ENCODE data around the gene CHTF18. TPM values are rescaled to one million over a fixed set of nuclear protein-coding genes. Genes with fewer than 3 reads are reported as not detected.
A peak's percentile ranks its signal among the peaks of the same experiment; 100 is the strongest.

The CHTF18 gene
- total RNA-seq, 1 donor: 13.8 TPM

GRCh38 chr16:743794-744500, 44.5 kb upstream of the CHTF18 start:
- DNase-seq (ENCODE audit: low read depth): no peak
- no peak overlapping the region for H3K4me3 ChIP-seq (ENCODE audit: low read depth, low read length)
- TF ChIP-seq CTCF (IDR thresholded peaks at IDR 0.05; ENCODE audit: insufficient read depth, low read depth, low read length): peak; percentile 12

GRCh38 chr16:745739-746138, 42.7 kb upstream of the CHTF18 start:
- no peak for DNase-seq (ENCODE audit: low read depth)
- peak; percentile 11 for TF ChIP-seq CTCF (IDR thresholded peaks at IDR 0.05; ENCODE audit: insufficient read depth, low read depth, low read length)
- H3K4me3 ChIP-seq (ENCODE audit: low read depth, low read length): no peak overlapping the region

- H3K4me3 ChIP-seq (ENCODE audit: low read depth, low read length): no peak overlapping the region
- DNase-seq (ENCODE audit: low read depth): no peak
- no peak for TF ChIP-seq CTCF (IDR thresholded peaks at IDR 0.05; ENCODE audit: insufficient read depth, low read depth, low read length)
These were observed 41.8 kb upstream of the CHTF18 start for GRCh38 chr16:746637-747036.

- no peak for TF ChIP-seq CTCF (IDR thresholded peaks at IDR 0.05; ENCODE audit: insufficient read depth, low read depth, low read length)
These were observed 40.3 kb upstream of the CHTF18 start for GRCh38 chr16:747978-748746.

GRCh38 chr16:749010-749409, 39.4 kb upstream of the CHTF18 start:
- TF ChIP-seq CTCF (IDR thresholded peaks at IDR 0.05; ENCODE audit: insufficient read depth, low read depth, low read length): no peak
- peak; percentile 80 for DNase-seq (ENCODE audit: low read depth)
- H3K4me3 ChIP-seq (ENCODE audit: low read depth, low read length): no peak overlapping the region

More at GRCh38 chr16:747978-748746, 40.3 kb upstream of the CHTF18 start:
- no peak for DNase-seq (ENCODE audit: low read depth)
- H3K4me3 ChIP-seq (ENCODE audit: low read depth, low read length): no peak overlapping the region

GRCh38 chr16:750485-750884, 37.9 kb upstream of the CHTF18 start:
- DNase-seq (ENCODE audit: low read depth): peak; percentile 48
- H3K4me3 ChIP-seq (ENCODE audit: low read depth, low read length): no peak overlapping the region
- no peak for TF ChIP-seq CTCF (IDR thresholded peaks at IDR 0.05; ENCODE audit: insufficient read depth, low read depth, low read length)

Measured in fibroblast of villous mesenchyme (primary cell).